GM12875 (cell line): ENCODE measurements around the gene LCN1.

Source experiments
- H3K4me3 ChIP-seq: one replicate; pipeline ENCODE4 v1.5.1; 2011; ENCODE audit warnings: low read depth, low read length, control low read depth
- CTCF ChIP-seq: IDR thresholded peaks from 2 replicates; pipeline ENCODE4 v1.5.1; 2011; ENCODE audit warnings: low read depth, mild to moderate bottlenecking, control low read depth, inconsistent platforms, low read length, moderate library complexity, borderline replicate concordance; ENCODE audit not compliant: insufficient read depth

The LCN1 gene

GRCh38 chr9:135478829-135479468 lies 42.3 kb upstream of the LCN1 start:
- TF ChIP-seq CTCF = no peak
- H3K4me3 ChIP-seq = no peak overlapping the region

GRCh38 chr9:135479469-135480052 lies 41.7 kb upstream of the LCN1 start, which contains the start of gene PPP1R26:
Gene PPP1R26, plus strand, starts transcription at chr9:135479782. Its CDS starts 4,729 bp downstream, at chr9:135484511.
- H3K4me3 ChIP-seq = no peak within 1 kb of the TSS
- no peak for TF ChIP-seq CTCF

- no peak overlapping the region for H3K4me3 ChIP-seq
- TF ChIP-seq CTCF = no peak
Observed at GRCh38 chr9:135480071-135480939, 40.9 kb upstream of the LCN1 start.

- H3K4me3 ChIP-seq = no peak overlapping the region
- TF ChIP-seq CTCF = no peak
Observed at GRCh38 chr9:135480940-135481310, 40.3 kb upstream of the LCN1 start.

GRCh38 chr9:135482015-135482754 lies 39.1 kb upstream of the LCN1 start:
- H3K4me3 ChIP-seq = no peak overlapping the region
- TF ChIP-seq CTCF = no peak

GRCh38 chr9:135484460-135485277 lies 36.6 kb upstream of the LCN1 start:
- no peak for TF ChIP-seq CTCF
- no peak overlapping the region for H3K4me3 ChIP-seq
